ENCODE results near the gene KNSTRN. TPM values are rescaled to one million over a fixed set of nuclear protein-coding genes. Genes with fewer than 3 reads are reported as not detected.

The KNSTRN gene
- total and polyA plus RNA-seq, 2 of the 4 experiments (the other 2 are of a cell fraction) = 33.1 to 73.5 TPM

DNA sequence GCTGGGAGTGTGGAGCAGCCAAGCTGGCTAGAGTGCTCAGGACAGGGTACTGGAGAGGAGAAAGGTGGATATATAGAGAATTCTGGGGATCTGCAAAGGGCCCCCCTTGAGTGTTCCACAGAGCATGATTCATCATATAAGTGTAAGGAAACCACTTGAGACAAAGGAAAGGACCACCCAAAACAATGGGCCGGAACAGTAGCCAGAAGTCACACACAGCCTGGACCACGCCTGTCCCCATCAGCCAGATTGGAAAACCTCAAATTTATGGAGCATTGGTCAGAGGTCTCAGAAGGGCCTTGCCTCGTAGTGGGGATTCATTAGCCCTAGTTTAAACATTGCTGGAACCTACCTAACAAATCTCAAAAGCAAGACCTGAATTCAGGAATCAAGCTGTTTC lies 4.9 kb upstream of the KNSTRN start:
- DNase-seq (no peak), ATAC-seq (ENCODE audit: low read depth) (no peak)
- no peak overlapping the region for H4K5ac ChIP-seq (ENCODE audit: low read depth, low read length)
- peak overlapping the region; percentile 56 for H2AK5ac ChIP-seq (ENCODE audit: low read depth, low read length)
- H3K4me1 ChIP-seq (ENCODE audit: control insufficient read depth, insufficient read depth, low read length) = peaks cover 4% of the 10 kb centered on the region
- H3K27me3 ChIP-seq (ENCODE audit: control insufficient read depth, insufficient read depth, low read length) = no peaks in the 10 kb centered on the region
- no TSS peak for BruUV-seq (replicated peaks)
- no peak overlapping the region for H3K18ac ChIP-seq (ENCODE audit: low read depth, low read length)
- H3K36me3 ChIP-seq (ENCODE audit: control insufficient read depth, insufficient read depth, low read length) = no peaks in the 10 kb centered on the region
- no peak overlapping the region for H3K9ac ChIP-seq (ENCODE audit: low read depth, low read length)
- in situ Hi-C loops (cut with MboI; ENCODE audit: low sequenced_read_pairs) (no loop called here), dilution Hi-C loops (cut with HindIII; ENCODE audit: low sequenced_read_pairs, unreplicated experiment) (no loop called here), intact Hi-C loops (cut with micrococcal nuclease) (no loop called here)
- H2BK15ac ChIP-seq (ENCODE audit: low read depth, low read length) = no peak overlapping the region
- POLR2A ChIA-PET (ENCODE audit: unreplicated experiment) = no interaction called here
- peaks cover 8% of the 10 kb centered on the region; the same call in 1 of the 2 replicates for H3K9me1 ChIP-seq (ENCODE audit: insufficient read depth, low read length)
- H3K27ac ChIP-seq (ENCODE audit: insufficient read depth, low read length) = no peak overlapping the region
- 0 out of 4 replicates have a peak, but pooled peaks cover 0 to 4% of the 10 kb centered on the region in 2 experiments for H3K79me1 ChIP-seq (ENCODE audit: low read depth in 1 of 2, low read length in 2 of 2)
- WGBS, 2 experiments (ENCODE audit: extremely low coverage in 2 of 2, insufficient read length in 1 of 2) = 90% methylated on average over 2 of the region's 3 CpGs; no CpG with 5 or more reads in 1 of the 2 experiments
- no peak overlapping the region for H3K23ac ChIP-seq (ENCODE audit: low read depth, low read length)
- H3K9me3 ChIP-seq (ENCODE audit: control insufficient read depth, insufficient read depth, low read length) = no peaks in the 10 kb centered on the region
- no peak overlapping the region for H2AFZ ChIP-seq (replicated peaks; ENCODE audit: low read length, poor library complexity)
- H2BK120ac ChIP-seq (ENCODE audit: low read depth, low read length) = no peak overlapping the region; the same call in 1 of the 2 replicates
- CTCF ChIA-PET = no interaction called here
- H4K20me1 ChIP-seq (ENCODE audit: insufficient read depth, low read length) = no peaks in the 10 kb centered on the region
- no peak overlapping the region for H3K4me3 ChIP-seq (ENCODE audit: insufficient read depth, low read depth, low read length)
- H4K8ac ChIP-seq (ENCODE audit: low read depth in 2 of 2, low read length in 2 of 2) = no peak overlapping the region
- TF ChIP-seq RCOR1 (IDR thresholded peaks at IDR 0.05; ENCODE audit: insufficient replicate concordance, low read length) (no peak), POLR2A (IDR thresholded peaks at IDR 0.05; ENCODE audit: low read depth, low read length) (no peak), MAFK (IDR thresholded peaks at IDR 0.05; ENCODE audit: low read depth, low read length) (no peak), BHLHE40 (IDR thresholded peaks at IDR 0.05; ENCODE audit: low read depth, low read length) (no peak), RAD21 (IDR thresholded peaks at IDR 0.05; ENCODE audit: low read length) (no peak), RFX5 (IDR thresholded peaks at IDR 0.05; ENCODE audit: low read depth, low read length) (no peak)
- TF ChIP-seq, protein P1, sequence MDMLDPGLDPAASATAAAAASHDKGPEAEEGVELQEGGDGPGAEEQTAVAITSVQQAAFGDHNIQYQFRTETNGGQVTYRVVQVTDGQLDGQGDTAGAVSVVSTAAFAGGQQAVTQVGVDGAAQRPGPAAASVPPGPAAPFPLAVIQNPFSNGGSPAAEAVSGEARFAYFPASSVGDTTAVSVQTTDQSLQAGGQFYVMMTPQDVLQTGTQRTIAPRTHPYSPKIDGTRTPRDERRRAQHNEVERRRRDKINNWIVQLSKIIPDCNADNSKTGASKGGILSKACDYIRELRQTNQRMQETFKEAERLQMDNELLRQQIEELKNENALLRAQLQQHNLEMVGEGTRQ (IDR thresholded peaks at IDR 0.05; ENCODE audit: low read depth, low read length) = no peak
- TF ChIP-seq, protein P2, sequence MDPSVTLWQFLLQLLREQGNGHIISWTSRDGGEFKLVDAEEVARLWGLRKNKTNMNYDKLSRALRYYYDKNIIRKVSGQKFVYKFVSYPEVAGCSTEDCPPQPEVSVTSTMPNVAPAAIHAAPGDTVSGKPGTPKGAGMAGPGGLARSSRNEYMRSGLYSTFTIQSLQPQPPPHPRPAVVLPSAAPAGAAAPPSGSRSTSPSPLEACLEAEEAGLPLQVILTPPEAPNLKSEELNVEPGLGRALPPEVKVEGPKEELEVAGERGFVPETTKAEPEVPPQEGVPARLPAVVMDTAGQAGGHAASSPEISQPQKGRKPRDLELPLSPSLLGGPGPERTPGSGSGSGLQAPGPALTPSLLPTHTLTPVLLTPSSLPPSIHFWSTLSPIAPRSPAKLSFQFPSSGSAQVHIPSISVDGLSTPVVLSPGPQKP (IDR thresholded peaks at IDR 0.05; ENCODE audit: borderline replicate concordance, low read depth, low read length) = no peak
- no peak overlapping the region for H3K14ac ChIP-seq (replicated peaks; ENCODE audit: low read depth, low read length)
- no peak overlapping the region for H4K91ac ChIP-seq (ENCODE audit: insufficient read depth, low read depth, low read length)
- peak overlapping the region; percentile 18; the same call in 1 of the 2 replicates for H2BK20ac ChIP-seq (ENCODE audit: low read depth, low read length)
- no peak overlapping the region for H2AK9ac ChIP-seq (replicated peaks; ENCODE audit: low read depth, low read length, poor library complexity)
- no peak overlapping the region for H3K4ac ChIP-seq (ENCODE audit: low read depth, low read length)
- no peak overlapping the region for H3K4me2 ChIP-seq (ENCODE audit: low read depth, low read length)
- H3K56ac ChIP-seq (ENCODE audit: extremely low read depth, insufficient read depth, low read length) = no peak overlapping the region
- H2BK5ac ChIP-seq (ENCODE audit: low read depth, low read length, poor library complexity, severe bottlenecking) = no peak overlapping the region
